ENCODE results near the gene CST4.
"Not testable (repeated sequence)": the region's sequence is repeated elsewhere in the genome, so short reads cannot be mapped to it uniquely, and the experiment has no call there.

The CST4 gene

DNA sequence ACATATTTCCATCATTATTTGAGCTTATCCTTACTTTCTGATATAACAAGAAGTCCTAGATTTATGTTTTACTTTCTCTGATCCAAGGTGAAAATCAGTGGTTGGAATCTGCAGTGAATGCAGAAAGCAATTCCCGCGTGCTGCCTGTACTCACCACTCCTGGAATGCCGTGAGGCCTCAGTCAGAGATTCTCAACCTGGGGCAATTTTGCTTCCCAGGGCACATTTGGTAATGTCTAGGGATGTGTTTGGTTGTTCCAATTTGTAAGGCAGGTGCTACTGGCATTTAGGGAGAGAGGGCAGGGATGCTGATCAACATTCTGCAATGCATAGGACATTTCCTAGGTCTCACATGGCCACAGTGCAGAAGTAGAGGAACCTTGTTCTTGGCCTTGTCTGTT lies 23.9 kb downstream of the CST4 start:
- Histone ChIP-seq H3K4me1 (no peaks in the 10 kb centered on the region), H3K4me2 (ENCODE audit: low read length) (no peak overlapping the region), H2AFZ (no peak overlapping the region), H3K9ac (no peak overlapping the region), H3K9me3 (ENCODE audit: control insufficient read depth, low read length) (no peaks in the 10 kb centered on the region), H3K79me2 (no peaks in the 10 kb centered on the region), H3K36me3 (ENCODE audit: control insufficient read depth, insufficient read depth, low read length) (no peaks in the 10 kb centered on the region), H3K27ac (no peak overlapping the region), H3K27me3 (ENCODE audit: control insufficient read depth, insufficient read depth, low read length) (no peaks in the 10 kb centered on the region), H3K4me3 (ENCODE audit: low read depth, low read length) (no peak overlapping the region)
- no peak for TF ChIP-seq CTCF (IDR thresholded peaks at IDR 0.05)

DNA sequence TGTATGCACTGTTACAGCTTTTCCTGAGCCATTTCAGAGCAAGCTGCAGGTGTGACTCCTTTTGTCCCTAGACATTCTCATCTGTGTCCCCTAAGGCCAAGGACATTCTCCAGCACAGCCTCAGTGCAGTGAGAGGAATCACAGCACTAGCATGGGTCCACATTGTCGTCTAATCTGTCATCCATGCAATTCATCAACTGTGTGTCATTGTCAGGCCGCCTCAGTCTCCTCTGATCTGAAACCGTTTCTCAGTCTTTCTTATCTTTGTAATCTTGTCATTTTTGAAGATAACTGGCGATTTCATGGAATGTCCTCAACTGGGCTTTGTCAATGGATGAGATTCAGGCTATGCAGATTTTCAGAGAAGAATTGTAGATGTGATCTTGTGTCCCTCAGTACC lies 24.8 kb downstream of the CST4 start:
- not testable (repeated sequence) for H3K27me3 ChIP-seq (ENCODE audit: control insufficient read depth, insufficient read depth, low read length); H3K36me3 ChIP-seq (ENCODE audit: control insufficient read depth, insufficient read depth, low read length); H2AFZ ChIP-seq; H3K27ac ChIP-seq; H3K4me3 ChIP-seq (ENCODE audit: low read depth, low read length); H3K9ac ChIP-seq; H3K79me2 ChIP-seq; H3K9me3 ChIP-seq (ENCODE audit: control insufficient read depth, low read length); H3K4me1 ChIP-seq; H3K4me2 ChIP-seq (ENCODE audit: low read length)

GRCh38 chr20:23663180-23663579 lies 25.7 kb downstream of the CST4 start:
- H3K9me3 ChIP-seq (ENCODE audit: control insufficient read depth, low read length) = no peaks in the 10 kb centered on the region
- no peaks in the 10 kb centered on the region for H3K4me1 ChIP-seq
- H3K36me3 ChIP-seq (ENCODE audit: control insufficient read depth, insufficient read depth, low read length) = no peaks in the 10 kb centered on the region
- H3K9ac ChIP-seq = no peak overlapping the region
- no peak overlapping the region for H3K4me3 ChIP-seq (ENCODE audit: low read depth, low read length)
- no peaks in the 10 kb centered on the region for H3K27me3 ChIP-seq (ENCODE audit: control insufficient read depth, insufficient read depth, low read length)
- no peak overlapping the region for H2AFZ ChIP-seq
- no peak overlapping the region for H3K27ac ChIP-seq
- H3K4me2 ChIP-seq (ENCODE audit: low read length) = no peak overlapping the region
- TF ChIP-seq CTCF (IDR thresholded peaks at IDR 0.05) = no peak
- H3K79me2 ChIP-seq = no peaks in the 10 kb centered on the region

DNA sequence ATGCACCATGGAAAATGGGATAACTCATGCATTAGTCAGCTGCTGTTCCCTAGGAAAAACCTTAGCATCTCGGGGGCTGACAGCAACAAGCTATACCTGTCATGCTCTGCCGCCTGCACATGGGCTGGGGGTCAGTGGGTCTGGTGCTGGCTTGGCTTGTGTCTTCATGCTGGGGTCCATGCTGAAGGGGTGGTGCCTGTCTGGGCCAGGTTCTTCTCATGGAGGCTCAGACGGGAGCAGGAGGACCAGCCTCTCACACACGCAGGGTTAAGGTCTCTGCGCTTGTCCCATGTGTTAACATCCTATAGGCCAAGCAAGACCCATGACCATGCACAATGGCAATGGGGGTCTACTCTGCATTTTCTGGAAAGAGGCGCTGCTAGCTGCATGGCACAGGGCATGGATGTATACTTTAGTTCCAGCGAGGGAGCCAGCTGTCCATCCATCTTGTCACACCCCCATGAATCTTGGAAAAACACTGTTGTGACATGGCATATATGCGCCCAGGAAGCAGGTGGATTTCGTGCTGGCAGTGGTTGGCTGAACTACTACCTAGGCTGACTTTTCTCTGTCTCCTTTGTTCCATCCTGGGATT lies 26.5 kb downstream of the CST4 start:
- H3K4me2 ChIP-seq (ENCODE audit: low read length) = no peak overlapping the region
- H3K27me3 ChIP-seq (ENCODE audit: control insufficient read depth, insufficient read depth, low read length) = no peaks in the 10 kb centered on the region
- H2AFZ ChIP-seq = no peak overlapping the region
- H3K9me3 ChIP-seq (ENCODE audit: control insufficient read depth, low read length) = no peaks in the 10 kb centered on the region
- no peaks in the 10 kb centered on the region for H3K4me1 ChIP-seq
- no peak overlapping the region for H3K4me3 ChIP-seq (ENCODE audit: low read depth, low read length)
- H3K9ac ChIP-seq = no peak overlapping the region
- H3K27ac ChIP-seq = no peak overlapping the region
- H3K79me2 ChIP-seq = no peaks in the 10 kb centered on the region
- TF ChIP-seq CTCF (IDR thresholded peaks at IDR 0.05) = no peak
- H3K36me3 ChIP-seq (ENCODE audit: control insufficient read depth, insufficient read depth, low read length) = no peaks in the 10 kb centered on the region

DNA sequence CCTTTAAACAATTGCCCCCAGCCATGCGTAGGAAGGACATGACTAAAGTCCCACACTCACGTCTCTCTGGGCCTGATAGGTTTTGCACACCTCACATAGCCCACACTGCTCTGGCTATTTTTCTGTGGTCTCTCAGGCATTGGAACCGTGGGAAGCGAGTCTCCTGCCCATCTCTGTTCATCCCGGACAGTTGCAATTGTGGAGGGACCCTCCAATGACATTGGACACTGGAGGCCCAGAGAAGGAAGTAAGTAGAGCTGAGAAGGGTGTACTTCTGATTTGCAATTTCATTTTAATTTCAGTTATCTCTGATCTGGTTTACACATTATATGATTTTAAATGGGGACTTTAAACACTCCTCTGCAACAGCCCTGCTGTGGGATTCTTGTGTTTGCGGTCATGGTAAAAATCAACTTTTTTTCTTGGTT lies 27.8 kb downstream of the CST4 start:
- Histone ChIP-seq H2AFZ (no peak overlapping the region), H3K4me2 (ENCODE audit: low read length) (no peak overlapping the region), H3K27ac (no peak overlapping the region), H3K4me1 (no peaks in the 10 kb centered on the region), H3K79me2 (no peaks in the 10 kb centered on the region), H3K9ac (no peak overlapping the region), H3K36me3 (ENCODE audit: control insufficient read depth, insufficient read depth, low read length) (no peaks in the 10 kb centered on the region), H3K4me3 (ENCODE audit: low read depth, low read length) (no peak overlapping the region), H3K27me3 (ENCODE audit: control insufficient read depth, insufficient read depth, low read length) (no peaks in the 10 kb centered on the region), H3K9me3 (ENCODE audit: control insufficient read depth, low read length) (no peaks in the 10 kb centered on the region)
- TF ChIP-seq CTCF (IDR thresholded peaks at IDR 0.05) = no peak
